K562 (cell line): ENCODE measurements around the gene SSTR5.

Experiments used
- EP300 ChIP-seq: IDR thresholded peaks from 2 replicates; pipeline ENCODE4 v1.6.1; 2012; ENCODE audit warnings: low read length, improper control_type of control experiment
- NR3C1 ChIP-seq: sonication (generic); formaldehyde crosslinking; IDR thresholded peaks from 2 replicates; pipeline ENCODE4 v1.8.1; 2022; ENCODE audit warnings: missing genetic modification reagents
- TAF7 ChIP-seq: fragments of 450-650 bp; IDR thresholded peaks from 2 replicates; pipeline ENCODE4 v1.6.1; 2016; ENCODE audit warnings: missing genetic modification characterization, missing compliant biosample characterization
- TF ChIP-seq, protein P1 (sequence below): sonication (generic); formaldehyde crosslinking; IDR thresholded peaks from 2 replicates; pipeline ENCODE4 v1.9.0; 2022; ENCODE audit warnings: mild to moderate bottlenecking, missing genetic modification reagents

DNA sequence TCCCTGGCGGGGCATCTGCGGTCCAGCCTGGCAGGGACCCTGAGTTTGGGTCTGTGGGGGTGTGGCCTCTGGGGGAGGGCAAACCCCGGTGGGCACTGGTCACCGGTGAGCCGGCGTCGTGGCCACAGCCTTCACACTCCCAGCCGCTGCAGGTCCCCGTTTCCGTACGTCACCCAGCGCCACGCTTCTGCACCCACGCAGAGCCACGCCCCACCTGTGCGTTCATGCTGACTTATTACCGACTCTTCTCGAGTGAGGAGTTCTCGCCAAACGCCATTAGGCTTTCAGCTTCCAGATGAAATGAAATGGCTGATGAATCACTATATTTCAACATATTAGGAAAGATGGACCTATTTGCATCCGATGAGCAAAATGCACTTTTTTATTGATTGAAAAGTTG, 8.8 kb upstream of the SSTR5 start:
- TF ChIP-seq, protein P1, sequence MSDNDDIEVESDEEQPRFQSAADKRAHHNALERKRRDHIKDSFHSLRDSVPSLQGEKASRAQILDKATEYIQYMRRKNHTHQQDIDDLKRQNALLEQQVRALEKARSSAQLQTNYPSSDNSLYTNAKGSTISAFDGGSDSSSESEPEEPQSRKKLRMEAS (CRISPR knock-in tag) = no peak
- TF ChIP-seq NR3C1 (CRISPR knock-in tag) (no peak), EP300 (no peak), TAF7 (no peak)
